H1 (cell line): ENCODE measurements around the gene DCTN3. TPM values are rescaled to one million over a fixed set of nuclear protein-coding genes. Genes with fewer than 3 reads are reported as not detected.

ENCODE experiments used
- CTCF ChIA-PET: fragments of 300-600 bp; sonication (Branson Sonifier 250); formaldehyde crosslinking; loops from one replicate; lab custom pipeline; 2021; ENCODE audit not compliant: partially characterized antibody; lab: Charles Lee
- POLR2A ChIA-PET: fragments of 300-600 bp; sonication (Branson Sonifier 250); formaldehyde crosslinking; loops from one replicate; lab custom pipeline; 2021; ENCODE audit warnings: inconsistent platforms; ENCODE audit not compliant: partially characterized antibody; lab: Charles Lee
- DNase-seq, 2 experiments: peaks; one replicate each; pipeline versions ENCODE4 v3.0.0 to v3.0.0-alpha.2; 2010 to 2022; ENCODE audit warnings: low spot score in 2 of 2, low read depth in 1 of 2, mixed read lengths in 1 of 2
- FAIRE-seq: peaks from 2 replicates; lab custom pipeline; 2011; peaks lifted over from hg19 to GRCh38; lab: Jason Lieb, UNC
- H2AFZ ChIP-seq: 2 replicates; pipeline ENCODE4 v1.8.1; 2012; ENCODE audit warnings: low read length, inconsistent platforms
- H2AK5ac ChIP-seq: 2 replicates; pipeline ENCODE4 v1.6.1; 2013; ENCODE audit warnings: low read depth, low read length
- H2BK120ac ChIP-seq: replicated peaks from 2 replicates; pipeline ENCODE3; 2013; ENCODE audit warnings: low read depth, low read length, inconsistent platforms
- H2BK12ac ChIP-seq: 2 replicates; pipeline ENCODE4 v1.6.1; 2013; ENCODE audit warnings: low read depth, low read length
- H2BK15ac ChIP-seq: 2 replicates; pipeline ENCODE4 v1.6.1; 2013; ENCODE audit warnings: low read length
- H2BK20ac ChIP-seq: 2 replicates; pipeline ENCODE4 v1.6.1; 2013; ENCODE audit warnings: low read length
- H2BK5ac ChIP-seq: 2 replicates; pipeline ENCODE4 v1.6.1; 2013; ENCODE audit warnings: low read depth, low read length
- H3K14ac ChIP-seq: 2 replicates; pipeline ENCODE4 v1.6.1; 2013; ENCODE audit warnings: inconsistent platforms; ENCODE audit not compliant: insufficient read length
- H3K18ac ChIP-seq: 2 replicates; pipeline ENCODE4 v1.6.1; 2013; ENCODE audit warnings: low read length; ENCODE audit errors: extremely low read depth
- H3K23ac ChIP-seq: 2 replicates; pipeline ENCODE4 v1.6.1; 2013; ENCODE audit warnings: inconsistent platforms; ENCODE audit not compliant: insufficient read length
- H3K23me2 ChIP-seq: 2 replicates; pipeline ENCODE4 v1.6.1; 2013; ENCODE audit warnings: low read depth, low read length
- H3K27ac ChIP-seq: 2 replicates; pipeline ENCODE4 v1.6.1; 2011; ENCODE audit warnings: low read depth, low read length, inconsistent platforms
- H3K27me3 ChIP-seq, 4 experiments: replicated peaks in 1 of 4; 1 replicate in 1 of 4; 2 replicates in 3 of 4; pipeline versions ENCODE4 v1.6.1 to v1.8.1; 2011 to 2013; ENCODE audit warnings: low read length in 3 of 4, mild to moderate bottlenecking in 3 of 4, inconsistent platforms in 2 of 4, mixed read lengths in 2 of 4, moderate library complexity in 1 of 4; ENCODE audit not compliant: control insufficient read depth in 3 of 4, insufficient read depth in 3 of 4; ENCODE audit errors: extremely low read depth in 1 of 4
- H3K36me3 ChIP-seq, 4 experiments: 2 replicates each; pipeline versions ENCODE4 v1.6.1 to v1.8.1; 2011 to 2013; ENCODE audit warnings: mild to moderate bottlenecking in 4 of 4, low read length in 3 of 4, moderate library complexity in 2 of 4, control low read depth in 1 of 4, inconsistent platforms in 1 of 4; ENCODE audit not compliant: insufficient read depth in 4 of 4, control insufficient read depth in 2 of 4
- H3K4ac ChIP-seq: replicated peaks from 2 replicates; pipeline ENCODE3; 2013; ENCODE audit warnings: low read length, low read depth, mixed read lengths, inconsistent platforms; ENCODE audit not compliant: insufficient read length
- H3K4me1 ChIP-seq, 4 experiments: replicated peaks in 1 of 4; 1 replicate in 1 of 4; 2 replicates in 3 of 4; pipeline versions ENCODE4 v1.6.1 to v1.8.1; 2011 to 2013; ENCODE audit warnings: low read length in 3 of 4, inconsistent platforms in 2 of 4, mixed read lengths in 1 of 4; ENCODE audit not compliant: insufficient read depth in 4 of 4, control insufficient read depth in 3 of 4
- H3K4me2 ChIP-seq, 2 experiments: 2 replicates each; pipeline versions ENCODE4 v1.6.1 to v1.8.1; 2011 to 2013; ENCODE audit warnings: low read depth in 2 of 2, low read length in 2 of 2, control low read depth in 1 of 2, inconsistent platforms in 1 of 2, mild to moderate bottlenecking in 1 of 2; ENCODE audit not compliant: insufficient read depth in 1 of 2
- H3K4me3 ChIP-seq, 4 experiments: fragments of 200-600, 300-600 bp in 1 of 4; sonication (generic), shearing (Covaris generic), sonication (Bioruptor Twin) in 1 of 4; 2 replicates each; pipeline versions ENCODE4 v1.5.1 to v1.8.1; 2011 to 2016; ENCODE audit warnings: low read length in 4 of 4, low read depth in 3 of 4, control low read depth in 2 of 4, inconsistent platforms in 2 of 4, mild to moderate bottlenecking in 2 of 4, mixed read lengths in 1 of 4, moderate library complexity in 1 of 4; ENCODE audit not compliant: insufficient read depth in 2 of 4; ENCODE audit errors: extremely low read depth in 1 of 4
- H3K56ac ChIP-seq: replicated peaks from 2 replicates; pipeline ENCODE3; 2013; ENCODE audit warnings: low read depth, mild to moderate bottlenecking, mixed read lengths, low read length, inconsistent platforms; ENCODE audit not compliant: insufficient read length
- H3K79me1 ChIP-seq: 2 replicates; pipeline ENCODE4 v1.6.1; 2013; ENCODE audit warnings: low read depth, low read length, control low read depth
- H3K79me2 ChIP-seq, 2 experiments: 2 replicates each; pipeline versions ENCODE4 v1.6.1 to v1.8.1; 2012 to 2013; ENCODE audit warnings: low read length in 2 of 2, mild to moderate bottlenecking in 2 of 2, inconsistent platforms in 1 of 2; ENCODE audit not compliant: insufficient read depth in 2 of 2, control insufficient read depth in 1 of 2
- H3K9ac ChIP-seq, 4 experiments: replicated peaks in 1 of 4; 1 replicate in 1 of 4; 2 replicates in 3 of 4; pipeline versions ENCODE4 v1.6.1 to v1.8.1; 2011 to 2013; ENCODE audit warnings: low read depth in 3 of 4, low read length in 3 of 4, control low read depth in 2 of 4, mild to moderate bottlenecking in 2 of 4, moderate library complexity in 2 of 4, inconsistent platforms in 1 of 4; ENCODE audit errors: extremely low read depth in 1 of 4
- H3K9me3 ChIP-seq, 2 experiments: 2 replicates each; pipeline versions ENCODE4 v1.6.1 to v1.8.1; 2012 to 2013; ENCODE audit warnings: mild to moderate bottlenecking in 2 of 2, moderate library complexity in 2 of 2, control low read depth in 1 of 2, inconsistent platforms in 1 of 2, low read depth in 1 of 2, low read length in 1 of 2, mixed read lengths in 1 of 2; ENCODE audit not compliant: insufficient read depth in 2 of 2
- H4K20me1 ChIP-seq, 2 experiments: replicated peaks in 1 of 2; 2 replicates each; pipeline versions ENCODE3 to v1.8.1; 2011 to 2013; ENCODE audit warnings: inconsistent platforms in 2 of 2, low read length in 2 of 2, mild to moderate bottlenecking in 1 of 2; ENCODE audit not compliant: insufficient read depth in 2 of 2, control insufficient read depth in 1 of 2
- H4K5ac ChIP-seq: 2 replicates; pipeline ENCODE4 v1.6.1; 2013; ENCODE audit warnings: low read length, low read depth, mixed read lengths, inconsistent platforms; ENCODE audit not compliant: insufficient read length
- H4K8ac ChIP-seq: 2 replicates; pipeline ENCODE4 v1.8.0; 2013; ENCODE audit warnings: mild to moderate bottlenecking, moderate library complexity, low read length, inconsistent platforms; ENCODE audit not compliant: insufficient read depth; ENCODE audit errors: extremely low read depth
- H4K91ac ChIP-seq: replicated peaks from 2 replicates; pipeline ENCODE3; 2013; ENCODE audit warnings: low read length, mixed read lengths, inconsistent platforms; ENCODE audit not compliant: insufficient read length
- CTBP2 ChIP-seq: IDR thresholded peaks from 2 replicates; pipeline ENCODE4 v1.7.0; 2011; ENCODE audit warnings: borderline replicate concordance, mild to moderate bottlenecking, moderate library complexity, mixed read lengths, low read length; ENCODE audit not compliant: insufficient read depth, insufficient read length
- POLR2A ChIP-seq, 2 experiments: IDR thresholded peaks; 1 replicate in 1 of 2; 2 replicates in 1 of 2; pipeline ENCODE4 v1.6.1; 2011; ENCODE audit warnings: low read depth in 2 of 2, low read length in 2 of 2, mild to moderate bottlenecking in 2 of 2; ENCODE audit errors: control extremely low read depth in 1 of 2
- SP2 ChIP-seq: IDR thresholded peaks from 2 replicates; pipeline ENCODE4 v1.6.1; 2012; ENCODE audit warnings: mild to moderate bottlenecking, low read length, inconsistent platforms
- WGBS, 2 experiments: shearing (Covaris generic) in 1 of 2; methylation state at CpG; one replicate each; pipeline versions ENCODE4 v1.1.6 to v1.1.7; 2013 to 2015; ENCODE audit warnings: low lambda C conversion rate in 2 of 2, mixed read lengths in 2 of 2, inconsistent platforms in 1 of 2, low coverage in 1 of 2, missing lambda C conversion rate in 1 of 2; ENCODE audit not compliant: insufficient replicate concordance in 2 of 2, insufficient coverage in 1 of 2, insufficient read length in 1 of 2; ENCODE audit errors: extremely low coverage in 1 of 2, missing lambda C conversion rate in 1 of 2; 5-methylcytosine and 5-hydroxymethylcytosine counted together
- polyA plus RNA-seq, 7 experiments: library from polyadenylated mRNA; depleted of rRNA in 3 of 7; stranded (reverse) in 5 of 7; unstranded in 2 of 7; fragments of >200 nt in 5 of 7; fragments of 200-250 nt in 2 of 7; gene quantifications; 1 replicate in 5 of 7; 2 replicates in 1 of 7; 4 replicates in 1 of 7; pipeline versions ENCODE4 v1.2.1 to v1.2.3, GENCODE V29; 2011 to 2013; ENCODE audit warnings: missing spikeins in 2 of 7, mixed read lengths in 2 of 7
- total RNA-seq: library from RNA; stranded (reverse); fragmentation: NEBNext Ultra II Directional; extraction: Animal tissue kit (Norgen Biotek cat#: 25700); gene quantifications from 2 replicates; pipeline ENCODE4 v1.2.1, GENCODE V29; 2021

The DCTN3 gene
- total and polyA plus RNA-seq, 2 of the 8 experiments (the other 6 are each of a cell fraction or from before 2014, with no cell fraction given) = 25.6 to 39.2 TPM

DNA sequence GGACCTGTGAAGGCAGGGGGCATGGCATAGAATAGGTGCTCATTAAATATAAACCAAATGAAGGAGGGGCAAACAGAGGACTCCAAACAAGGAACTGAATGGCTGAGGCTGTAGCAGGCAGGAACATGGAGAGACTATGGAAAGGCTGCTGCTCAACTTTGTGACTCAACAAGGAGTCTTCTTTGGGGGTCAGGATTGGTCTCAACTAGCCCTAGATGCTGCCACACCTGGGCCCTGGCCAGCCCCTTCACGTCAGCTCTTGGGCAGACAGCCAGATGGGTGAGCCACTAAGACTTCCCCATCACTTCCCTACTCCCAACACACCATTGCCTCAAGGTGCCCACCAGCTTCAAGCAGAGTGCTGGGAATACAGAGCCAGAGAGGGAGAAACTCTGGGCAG, 19.4 kb downstream of the DCTN3 start:
- no peak overlapping the region for H2BK20ac ChIP-seq
- no peak overlapping the region for H3K18ac ChIP-seq
- TF ChIP-seq CTBP2 (no peak), POLR2A (IDR thresholded peaks at IDR 0.05; ENCODE audit: control extremely low read depth in 1 of 2, low read depth in 2 of 2, low read length in 2 of 2) (no peak), SP2 (no peak)
- H2BK15ac ChIP-seq = no peak overlapping the region
- H3K79me2 ChIP-seq = no peaks in the 10 kb centered on the region
- DNase-seq (no peak), FAIRE-seq (no peak)
- H3K36me3 ChIP-seq = no peaks in the 10 kb centered on the region
- H2AK5ac ChIP-seq = no peak overlapping the region
- no peak overlapping the region for H2BK120ac ChIP-seq
- H4K8ac ChIP-seq = no peak overlapping the region
- POLR2A ChIA-PET = interaction anchor here (0.7 kb wide), 1 partner anchor 35 kb away, joined by 3 read pairs; no protein-coding TSS in a partner anchor
- H3K14ac ChIP-seq = no peak overlapping the region
- CTCF ChIA-PET = interaction anchor here (0.7 to 11.5 kb wide), 8 partner anchors 9 to 157 kb away, joined by 3 to 214 read pairs (median 10); partner anchors contain the start of gene CNTFR
- H3K4me2 ChIP-seq = no peak overlapping the region
- WGBS, 2 experiments = 82% methylated on average over 1 of the region's 1 CpG; no CpG with 5 or more reads in 1 of the 2 experiments
- no peaks in the 10 kb centered on the region for H3K23me2 ChIP-seq
- H2BK12ac ChIP-seq = peak overlapping the region; percentile 50; the same call in 1 of the 2 replicates
- H2AFZ ChIP-seq = no peak overlapping the region
- H3K4me1 ChIP-seq = peaks cover 0 to 5% (median 2%) of the 10 kb centered on the region in 4 experiments; a peak in 2 of 7 replicates
- H3K9ac ChIP-seq = no peak overlapping the region
- no peak overlapping the region for H3K27ac ChIP-seq
- no peak overlapping the region for H3K4ac ChIP-seq
- H3K56ac ChIP-seq = no peak overlapping the region
- H3K79me1 ChIP-seq = no peaks in the 10 kb centered on the region
- no peak overlapping the region for H3K23ac ChIP-seq
- H4K5ac ChIP-seq = no peak overlapping the region
- H3K27me3 ChIP-seq = no peaks in the 10 kb centered on the region; a peak in 2 of 7 replicates
- no peak overlapping the region for H3K4me3 ChIP-seq
- no peak overlapping the region for H2BK5ac ChIP-seq
- H4K20me1 ChIP-seq = no peaks in the 10 kb centered on the region
- no peak overlapping the region for H4K91ac ChIP-seq
- no peaks in the 10 kb centered on the region for H3K9me3 ChIP-seq
